Kidney (tissue), 14 donors: ENCODE measurements around the gene ANKRD29. TPM values are rescaled to one million over a fixed set of nuclear protein-coding genes. Genes with fewer than 3 reads are reported as not detected.

ENCODE experiments used
- DNase-seq, 5 donors: peaks; one replicate each; pipeline ENCODE4 v3.0.0-alpha.2; 2013 to 2020
- FAIRE-seq: peaks from 2 replicates; lab custom pipeline; 2012; peaks lifted over from hg19 to GRCh38; lab: Jason Lieb, UNC
- H3K27ac ChIP-seq, 2 donors: one replicate each; pipeline ENCODE4 v1.7.0; 2013; ENCODE audit warnings: low read depth in 2 of 2, low read length in 2 of 2, inconsistent platforms in 1 of 2
- H3K27me3 ChIP-seq: one replicate; pipeline ENCODE4 v1.7.1; 2013; ENCODE audit warnings: low read length, inconsistent platforms; ENCODE audit not compliant: control insufficient read depth, insufficient read depth
- H3K36me3 ChIP-seq, 3 donors: one replicate each; pipeline versions ENCODE4 v1.7.0 to v1.7.1; 2013; ENCODE audit warnings: low read length in 3 of 3, control low read depth in 1 of 3, inconsistent platforms in 1 of 3; ENCODE audit not compliant: insufficient read depth in 3 of 3, control insufficient read depth in 2 of 3
- H3K4me1 ChIP-seq, 3 donors: one replicate each; pipeline versions ENCODE4 v1.7.0 to v1.7.1; 2013; ENCODE audit warnings: low read length in 3 of 3, inconsistent platforms in 1 of 3, low read depth in 1 of 3; ENCODE audit not compliant: control insufficient read depth in 2 of 3, insufficient read depth in 2 of 3
- H3K4me3 ChIP-seq, 3 donors: one replicate each; pipeline versions ENCODE4 v1.7.0 to v1.8.1; 2013; ENCODE audit warnings: low read length in 3 of 3, control low read depth in 1 of 3, inconsistent platforms in 1 of 3
- H3K9ac ChIP-seq, 3 donors: one replicate each; pipeline versions ENCODE4 v1.7.0 to v1.7.1; 2013; ENCODE audit warnings: low read length in 3 of 3, control low read depth in 1 of 3, inconsistent platforms in 1 of 3
- H3K9me3 ChIP-seq, 3 donors: one replicate each; pipeline versions ENCODE4 v1.7.0 to v1.7.1; 2013; ENCODE audit warnings: low read length in 3 of 3, control low read depth in 1 of 3, inconsistent platforms in 1 of 3; ENCODE audit not compliant: control insufficient read depth in 2 of 3, insufficient read depth in 1 of 3
- intact Hi-C: fragments of 100-400 bp; cut with DNase I; formaldehyde crosslinking; loops from one replicate; pipeline ENCODE4 v1.11.1; 2022
- polyA plus RNA-seq: library from polyadenylated mRNA; stranded (reverse); fragments of 350-450 nt; fragmentation: Illumina TruSeq; extraction: RNeasy Lipid Tissue Mini Kit (QIAGEN cat#74804); gene quantifications from one replicate; pipeline ENCODE4 v1.2.3, GENCODE V29; 2014; ENCODE audit warnings: low read depth, low replicate concordance; ENCODE audit not compliant: insufficient read depth
- total RNA-seq: library from RNA; stranded (reverse); fragmentation: NEBNext Ultra II Directional; extraction: Animal tissue kit (Norgen Biotek cat#: 25700); gene quantifications from one replicate; pipeline ENCODE4 v1.2.1, GENCODE V29; 2021
- TF ChIP-seq, protein P1 (sequence below): IDR thresholded peaks from 3 replicates; pipeline ENCODE4 v1.5.1; 2012; ENCODE audit warnings: mild to moderate bottlenecking, moderate library complexity, borderline replicate concordance; ENCODE audit not compliant: insufficient read depth; ENCODE audit errors: extremely low read depth
- donor health status: control.
- donor health status: control.
- donor health status: control.
- donor health status: control.
- donor health status: control.
- donor health status: DM: yes; HTN: yes; CAD: no.
- donor health status: Normal renal cell carcinoma (clear cell type).

Gene ANKRD29
- total and polyA plus RNA-seq, 2 donors from 2014 or later, result 4.9 to 5.2 TPM

DNA sequence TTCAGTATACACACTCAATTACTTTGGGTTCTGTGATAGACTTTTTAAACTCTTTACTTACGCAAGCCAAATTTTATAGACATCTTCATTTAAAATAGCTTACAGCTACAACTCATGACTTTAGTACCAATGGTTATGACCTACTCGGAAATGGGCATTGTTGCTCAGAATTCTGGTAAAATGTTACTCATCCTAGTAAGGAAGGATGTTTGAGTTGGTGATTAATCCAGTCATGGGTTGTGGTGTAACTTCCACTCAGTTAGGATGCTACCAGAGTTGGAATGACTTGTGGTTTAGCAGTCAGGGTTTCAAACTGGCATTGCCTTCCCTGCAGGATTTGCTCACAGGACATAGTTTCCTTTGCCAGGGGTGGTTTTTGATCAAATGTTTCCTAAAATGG lies 69.0 kb downstream of the ANKRD29 start:
- no peak overlapping the region for H3K9ac ChIP-seq
- DNase-seq, result no peak

DNA sequence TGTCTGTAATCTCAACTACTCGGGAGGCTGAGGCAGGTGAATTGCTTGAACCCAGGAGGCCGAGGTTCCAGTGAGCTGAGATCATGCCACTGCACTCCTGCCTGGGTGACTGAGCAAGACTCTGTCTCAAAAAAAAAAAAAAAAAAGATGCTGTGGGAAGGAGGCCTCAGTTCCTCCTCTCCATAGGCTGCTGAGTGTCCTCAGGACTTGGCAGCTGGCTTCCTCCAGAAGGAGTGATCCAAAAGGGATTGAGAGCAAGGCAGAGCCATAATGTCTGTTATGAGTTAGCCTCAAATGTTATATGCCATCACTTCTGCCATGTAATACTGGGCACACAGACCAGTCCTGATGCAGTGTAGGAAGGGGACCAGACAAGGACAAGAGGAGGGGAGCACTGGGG lies 69.8 kb downstream of the ANKRD29 start:
- Histone ChIP-seq H3K9ac (no peak overlapping the region), H3K4me3 (no peak overlapping the region), H3K27me3 (no peaks in the 10 kb centered on the region), H3K27ac (no peak overlapping the region), H3K9me3 (no peaks in the 10 kb centered on the region), H3K4me1 (no peaks in the 10 kb centered on the region), H3K36me3 (no peaks in the 10 kb centered on the region)
- intact Hi-C loops, result no loop called here
- DNase-seq (no peak), FAIRE-seq (no peak)
- TF ChIP-seq, protein P1, sequence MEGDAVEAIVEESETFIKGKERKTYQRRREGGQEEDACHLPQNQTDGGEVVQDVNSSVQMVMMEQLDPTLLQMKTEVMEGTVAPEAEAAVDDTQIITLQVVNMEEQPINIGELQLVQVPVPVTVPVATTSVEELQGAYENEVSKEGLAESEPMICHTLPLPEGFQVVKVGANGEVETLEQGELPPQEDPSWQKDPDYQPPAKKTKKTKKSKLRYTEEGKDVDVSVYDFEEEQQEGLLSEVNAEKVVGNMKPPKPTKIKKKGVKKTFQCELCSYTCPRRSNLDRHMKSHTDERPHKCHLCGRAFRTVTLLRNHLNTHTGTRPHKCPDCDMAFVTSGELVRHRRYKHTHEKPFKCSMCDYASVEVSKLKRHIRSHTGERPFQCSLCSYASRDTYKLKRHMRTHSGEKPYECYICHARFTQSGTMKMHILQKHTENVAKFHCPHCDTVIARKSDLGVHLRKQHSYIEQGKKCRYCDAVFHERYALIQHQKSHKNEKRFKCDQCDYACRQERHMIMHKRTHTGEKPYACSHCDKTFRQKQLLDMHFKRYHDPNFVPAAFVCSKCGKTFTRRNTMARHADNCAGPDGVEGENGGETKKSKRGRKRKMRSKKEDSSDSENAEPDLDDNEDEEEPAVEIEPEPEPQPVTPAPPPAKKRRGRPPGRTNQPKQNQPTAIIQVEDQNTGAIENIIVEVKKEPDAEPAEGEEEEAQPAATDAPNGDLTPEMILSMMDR, result no peak

More for the DNA sequence above, 69.0 kb downstream of the ANKRD29 start:
- H3K27me3 ChIP-seq, result no peaks in the 10 kb centered on the region
- no peak overlapping the region for H3K27ac ChIP-seq
- H3K36me3 ChIP-seq, result no peaks in the 10 kb centered on the region
- intact Hi-C loops, result no loop called here
- FAIRE-seq, result no peak
- H3K4me3 ChIP-seq, result no peak overlapping the region
- H3K9me3 ChIP-seq, result no peaks in the 10 kb centered on the region
- TF ChIP-seq, protein P1, result no peak
- H3K4me1 ChIP-seq, result no peaks in the 10 kb centered on the region

DNA sequence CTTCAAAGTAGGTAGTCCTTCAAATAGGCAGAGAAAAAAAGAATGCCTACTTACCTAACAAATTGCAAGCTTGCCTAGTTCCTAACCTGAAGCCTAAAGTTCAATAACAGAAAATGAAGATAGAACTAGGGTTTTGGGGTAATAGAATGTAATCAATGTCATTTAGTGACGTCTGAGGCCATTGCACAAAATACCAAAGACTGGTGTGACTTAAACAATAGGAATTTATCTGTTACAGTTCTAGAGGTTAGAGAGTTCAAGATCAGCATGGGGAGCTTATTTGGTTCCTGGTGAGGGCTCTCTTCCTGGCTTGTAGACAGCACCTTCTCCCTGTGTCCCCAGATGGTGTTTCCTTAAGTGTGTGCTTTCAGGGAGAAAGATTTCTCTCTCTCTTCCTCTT lies 71.7 kb downstream of the ANKRD29 start:
- Histone ChIP-seq H3K27me3 (peaks cover 3% of the 10 kb centered on the region), H3K36me3 (no peaks in the 10 kb centered on the region), H3K4me3 (no peak overlapping the region), H3K9ac (no peak overlapping the region), H3K27ac (no peak overlapping the region), H3K9me3 (no peaks in the 10 kb centered on the region), H3K4me1 (no peaks in the 10 kb centered on the region)
- no peak for DNase-seq
- TF ChIP-seq, protein P1, result no peak
- intact Hi-C loops, result no loop called here
- FAIRE-seq, result no peak
